Endodermal cell (in vitro differentiated cells): Measurements from ENCODE around the gene SDF2. TPM values are rescaled to one million over a fixed set of nuclear protein-coding genes. Genes with fewer than 3 reads are reported as not detected.

ENCODE experiments used
- DNase-seq: peaks from one replicate; pipeline ENCODE4 v3.0.0-alpha.2; 2017
- H3K27ac ChIP-seq: 2 replicates; pipeline ENCODE4 v1.5.1; 2013; ENCODE audit warnings: mild to moderate bottlenecking, low read depth, low read length, moderate library complexity
- H3K27me3 ChIP-seq: 2 replicates; pipeline ENCODE4 v1.6.1; 2013; ENCODE audit warnings: mild to moderate bottlenecking, low read length, moderate library complexity; ENCODE audit not compliant: insufficient read depth, control insufficient read depth, poor library complexity, severe bottlenecking
- H3K36me3 ChIP-seq: 2 replicates; pipeline ENCODE4 v1.7.0; 2013; ENCODE audit warnings: mild to moderate bottlenecking, low read length, moderate library complexity; ENCODE audit not compliant: control insufficient read depth, insufficient read depth
- H3K4me1 ChIP-seq: one replicate; pipeline ENCODE4 v1.7.0; 2013; ENCODE audit warnings: low read length; ENCODE audit not compliant: control insufficient read depth, insufficient read depth
- H3K4me3 ChIP-seq: 2 replicates; pipeline ENCODE4 v1.5.1; 2013; ENCODE audit warnings: mild to moderate bottlenecking, low read length, moderate library complexity
- H3K9ac ChIP-seq: 2 replicates; pipeline ENCODE4 v1.6.1; 2013; ENCODE audit warnings: mild to moderate bottlenecking, low read length, moderate library complexity; ENCODE audit not compliant: poor library complexity, severe bottlenecking; ENCODE audit errors: extremely low read depth
- H3K9me3 ChIP-seq: 2 replicates; pipeline ENCODE4 v1.6.1; 2013; ENCODE audit warnings: mild to moderate bottlenecking, low read length, moderate library complexity; ENCODE audit not compliant: control insufficient read depth
- H3K27ac Mint-ChIP-seq: 2 replicates; pipeline ENCODE4 v1.8.0; 2020; ENCODE audit warnings: mixed read lengths
- H3K27me3 Mint-ChIP-seq: 2 replicates; pipeline ENCODE4 v1.8.0; 2021; ENCODE audit warnings: mild to moderate bottlenecking, mixed read lengths; ENCODE audit not compliant: insufficient read depth
- H3K36me3 Mint-ChIP-seq: 2 replicates; pipeline ENCODE4 v1.8.0; 2020; ENCODE audit warnings: low read depth, mixed read lengths
- H3K4me1 Mint-ChIP-seq: 2 replicates; pipeline ENCODE4 v1.8.0; 2020; ENCODE audit warnings: mixed read lengths
- H3K4me3 Mint-ChIP-seq: 2 replicates; pipeline ENCODE4 v1.8.0; 2020; ENCODE audit warnings: mild to moderate bottlenecking, moderate library complexity, mixed read lengths
- H3K9me3 Mint-ChIP-seq: 2 replicates; pipeline ENCODE4 v1.8.0; 2020; ENCODE audit warnings: mild to moderate bottlenecking, mixed read lengths
- CTCF ChIP-seq: fragments of 200-600 bp; sonication (generic); conservative IDR thresholded peaks from 2 replicates; pipeline ENCODE4 v1.5.0; 2021; ENCODE audit warnings: antibody characterized with exemption, mild to moderate bottlenecking
- WGBS, 2 experiments: methylation state at CpG; one replicate each; pipeline versions ENCODE4 v1.1.5 to v1.1.7; 2013; ENCODE audit warnings: missing lambda C conversion rate in 2 of 2, mixed read lengths in 1 of 2; ENCODE audit not compliant: insufficient coverage in 1 of 2, insufficient read length in 1 of 2; 5-methylcytosine and 5-hydroxymethylcytosine counted together
- total RNA-seq, 2 donors: library from RNA; stranded (reverse); fragmentation: NEBNext Ultra II Directional in 1 of 2; extraction: Animal tissue kit (Norgen Biotek cat#: 25700) in 1 of 2; gene quantifications; 2 replicates in 1 of 2; 3 replicates in 1 of 2; pipeline ENCODE4 v1.2.1, GENCODE V29; 2021

SDF2 gene
- total RNA-seq, 2 donors from 2014 or later: 40.6 to 42.6 TPM

- peaks cover 54% of the 10 kb centered on the region for H3K36me3 Mint-ChIP-seq
- Histone ChIP-seq H3K4me1 (peaks cover 9% of the 10 kb centered on the region), H3K9ac (no peak overlapping the region), H3K27ac (peak overlapping the region; percentile 47), H3K4me3 (no peak overlapping the region), H3K27me3 (no peaks in the 10 kb centered on the region), H3K36me3 (peaks cover 55% of the 10 kb centered on the region), H3K9me3 (no peaks in the 10 kb centered on the region)
- TF ChIP-seq CTCF: no peak
- 75 to 78% methylated on average over 1 to 3 of the region's 3 CpGs for WGBS, 2 experiments
- H3K27ac Mint-ChIP-seq: peak overlapping the region; percentile 46
- peaks cover 19% of the 10 kb centered on the region for H3K4me1 Mint-ChIP-seq
- no peaks in the 10 kb centered on the region for H3K27me3 Mint-ChIP-seq
- H3K9me3 Mint-ChIP-seq: no peaks in the 10 kb centered on the region
- DNase-seq: no peak
- H3K4me3 Mint-ChIP-seq: no peak overlapping the region
These were observed 41.0 kb upstream of the SDF2 start for GRCh38 chr17:28702752-28703150.

- H3K27ac Mint-ChIP-seq: peak overlapping the region; percentile 46
- WGBS, 2 experiments: 92% methylated on average over 6 to 10 of the region's 10 CpGs
These were observed 40.5 kb upstream of the SDF2 start for GRCh38 chr17:28702026-28702751.

GRCh38 chr17:28700830-28701492 lies 39.3 kb upstream of the SDF2 start:
- TF ChIP-seq CTCF: peak; percentile 20
- no peak overlapping the region for H3K4me3 Mint-ChIP-seq
- Histone ChIP-seq H3K9ac (no peak overlapping the region), H3K9me3 (no peaks in the 10 kb centered on the region), H3K4me1 (peaks cover 15% of the 10 kb centered on the region), H3K4me3 (no peak overlapping the region), H3K36me3 (peaks cover 73% of the 10 kb centered on the region), H3K27ac (no peak overlapping the region), H3K27me3 (no peaks in the 10 kb centered on the region)
- no peaks in the 10 kb centered on the region for H3K9me3 Mint-ChIP-seq
- H3K27ac Mint-ChIP-seq: peak overlapping the region; percentile 30
- peaks cover 15% of the 10 kb centered on the region for H3K4me1 Mint-ChIP-seq
- WGBS, 2 experiments: 93 to 95% methylated on average over 2 to 10 of the region's 10 CpGs
- peaks cover 67% of the 10 kb centered on the region for H3K36me3 Mint-ChIP-seq
- H3K27me3 Mint-ChIP-seq: no peaks in the 10 kb centered on the region
- DNase-seq: no peak

More at GRCh38 chr17:28702026-28702751, 40.5 kb upstream of the SDF2 start:
- H3K4me3 ChIP-seq: no peak overlapping the region
- DNase-seq: no peak
- no peaks in the 10 kb centered on the region for H3K27me3 ChIP-seq
- Mint-ChIP-seq H3K4me1 (peaks cover 17% of the 10 kb centered on the region), H3K36me3 (peaks cover 58% of the 10 kb centered on the region), H3K4me3 (no peak overlapping the region), H3K9me3 (no peaks in the 10 kb centered on the region), H3K27me3 (no peaks in the 10 kb centered on the region)
- peaks cover 60% of the 10 kb centered on the region for H3K36me3 ChIP-seq
- peak overlapping the region; percentile 47 for H3K27ac ChIP-seq
- no peak overlapping the region for H3K9ac ChIP-seq
- H3K9me3 ChIP-seq: no peaks in the 10 kb centered on the region
- no peak for TF ChIP-seq CTCF
- peaks cover 15% of the 10 kb centered on the region for H3K4me1 ChIP-seq
